Natural killer cell (primary cell): ENCODE measurements around the gene C1orf94. TPM values are rescaled to one million over a fixed set of nuclear protein-coding genes. Genes with fewer than 3 reads are reported as not detected.

Source experiments
- ATAC-seq, 3 donors: fragments of 150-1000 bp in 2 of 3; fragments of 200-7000 bp in 1 of 3; cut with Tn5 transposase; 1 replicate in 1 of 3; 2 replicates in 2 of 3; pipeline ENCODE4 v1.10.0; 2021; ENCODE audit warnings: mild to moderate bottlenecking in 2 of 3, moderate library complexity in 2 of 3
- DNase-seq, 2 donors: peaks; one replicate each; pipeline versions ENCODE4 v3.0.0 to v3.0.0-alpha.2; 2013 to 2021; ENCODE audit warnings: mixed read lengths in 1 of 2
- H3K27ac ChIP-seq: one replicate; pipeline ENCODE4 v1.5.1; 2013; ENCODE audit warnings: mild to moderate bottlenecking, low read length
- H3K27me3 ChIP-seq: one replicate; pipeline ENCODE4 v1.6.1; 2013; ENCODE audit warnings: low read length; ENCODE audit not compliant: control insufficient read depth, insufficient read depth
- H3K36me3 ChIP-seq: one replicate; pipeline ENCODE4 v1.6.1; 2013; ENCODE audit warnings: low read length; ENCODE audit not compliant: control insufficient read depth, insufficient read depth
- H3K4me1 ChIP-seq: one replicate; pipeline ENCODE4 v1.6.1; 2013; ENCODE audit warnings: low read length; ENCODE audit not compliant: control insufficient read depth, insufficient read depth
- H3K4me3 ChIP-seq: one replicate; pipeline ENCODE4 v1.5.1; 2013; ENCODE audit warnings: low read length
- H3K9me3 ChIP-seq: one replicate; pipeline ENCODE4 v1.6.1; 2013; ENCODE audit warnings: low read length; ENCODE audit not compliant: control insufficient read depth, insufficient read depth
- H3K27ac Mint-ChIP-seq, 2 donors: one replicate each; pipeline ENCODE4 v1.8.0; 2022; ENCODE audit warnings: mild to moderate bottlenecking in 2 of 2, mixed read lengths in 2 of 2, moderate library complexity in 1 of 2
- H3K27me3 Mint-ChIP-seq, 2 donors: one replicate each; pipeline ENCODE4 v1.8.0; 2022; ENCODE audit warnings: low read depth in 2 of 2, mixed read lengths in 2 of 2
- H3K36me3 Mint-ChIP-seq: one replicate; pipeline ENCODE4 v1.8.0; 2022; ENCODE audit warnings: mixed read lengths
- H3K4me1 Mint-ChIP-seq, 2 donors: one replicate each; pipeline ENCODE4 v1.8.0; 2022; ENCODE audit warnings: mixed read lengths in 2 of 2
- H3K4me3 Mint-ChIP-seq: one replicate; pipeline ENCODE4 v1.8.0; 2022; ENCODE audit warnings: mild to moderate bottlenecking, moderate library complexity, mixed read lengths
- H3K9me3 Mint-ChIP-seq, 2 donors: one replicate each; pipeline ENCODE4 v1.8.0; 2022; ENCODE audit warnings: mixed read lengths in 2 of 2
- WGBS: methylation state at CpG from one replicate; pipeline ENCODE4 v1.1.7; 2013; ENCODE audit warnings: missing lambda C conversion rate; ENCODE audit not compliant: insufficient coverage; 5-methylcytosine and 5-hydroxymethylcytosine counted together
- intact Hi-C: fragments of 100-400 bp; cut with micrococcal nuclease; formaldehyde crosslinking; loops from one replicate; pipeline ENCODE4 v1.14.2; 2022
- total RNA-seq, 4 donors: library from RNA; stranded (reverse); fragments of 120-200 nt in 1 of 4; gene quantifications; one replicate each; pipeline versions ENCODE4 v1.2.3 to v1.2.4, GENCODE V29; 2013 to 2022
- TF ChIP-seq, protein P1 (sequence below): fragments of 200-600 bp; IDR thresholded peaks from one replicate; pipeline ENCODE4 v1.8.0; 2022; ENCODE audit warnings: antibody characterized with exemption

Gene C1orf94
- total RNA-seq, 3 donors from 2014 or later (not counting 1 experiment from before 2014, with no cell fraction given) = not detected

DNA sequence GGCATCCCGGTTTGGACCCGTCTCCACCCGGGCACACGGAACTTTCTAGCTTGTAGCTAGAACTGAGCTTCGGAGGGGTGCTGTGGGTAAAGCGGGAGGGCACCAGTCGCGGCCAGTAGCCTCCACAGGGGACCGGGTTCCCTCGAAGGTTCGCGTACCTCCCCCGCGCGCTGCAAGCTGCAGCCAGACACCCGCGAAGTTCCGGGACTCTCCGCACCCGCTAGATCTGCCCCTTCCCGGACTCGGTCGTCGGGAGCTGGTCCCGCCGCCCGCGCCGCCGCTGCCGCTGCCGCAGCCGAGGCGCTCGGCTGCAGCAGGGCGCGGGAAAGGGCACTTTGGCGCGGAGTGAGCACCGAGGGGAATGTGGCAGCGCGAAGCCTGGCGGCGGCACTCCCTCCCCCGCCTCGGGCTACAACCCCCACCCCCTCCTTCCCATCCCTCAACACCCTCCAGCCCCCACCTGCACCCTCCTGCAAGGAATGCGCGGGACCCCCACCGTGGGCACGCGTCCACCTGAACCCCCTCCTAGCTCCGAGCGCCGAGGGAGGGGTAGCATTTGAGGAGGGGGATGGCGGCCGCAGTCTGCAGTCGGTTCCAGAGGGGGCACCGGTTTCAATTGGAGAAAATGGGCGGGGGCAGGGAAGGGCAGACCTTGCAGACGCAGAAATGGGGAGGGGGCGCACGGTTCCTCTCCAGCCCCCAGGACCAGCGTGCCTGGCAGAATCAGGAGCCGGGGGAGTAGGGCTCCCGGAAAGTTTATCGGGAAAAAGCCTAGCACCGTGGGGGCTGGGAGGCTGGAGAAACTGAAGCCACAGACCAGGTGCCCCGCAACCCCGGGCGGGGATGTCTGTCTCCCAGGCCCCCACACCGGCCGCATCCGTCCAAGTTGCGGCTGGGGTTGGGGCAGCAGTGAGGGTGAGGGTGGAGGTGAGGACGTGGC lies 12.6 kb upstream of the C1orf94 start:
- no peak overlapping the region for H3K27ac Mint-ChIP-seq
- Histone ChIP-seq H3K36me3 (no peaks in the 10 kb centered on the region), H3K27ac (no peak overlapping the region), H3K27me3 (peaks cover 23% of the 10 kb centered on the region), H3K9me3 (no peaks in the 10 kb centered on the region), H3K4me3 (no peak overlapping the region), H3K4me1 (peaks cover 6% of the 10 kb centered on the region)
- ATAC-seq = no peak
- H3K9me3 Mint-ChIP-seq = no peaks in the 10 kb centered on the region
- peaks cover 0 to 7% of the 10 kb centered on the region in 2 donors for H3K4me1 Mint-ChIP-seq
- TF ChIP-seq, protein P1, sequence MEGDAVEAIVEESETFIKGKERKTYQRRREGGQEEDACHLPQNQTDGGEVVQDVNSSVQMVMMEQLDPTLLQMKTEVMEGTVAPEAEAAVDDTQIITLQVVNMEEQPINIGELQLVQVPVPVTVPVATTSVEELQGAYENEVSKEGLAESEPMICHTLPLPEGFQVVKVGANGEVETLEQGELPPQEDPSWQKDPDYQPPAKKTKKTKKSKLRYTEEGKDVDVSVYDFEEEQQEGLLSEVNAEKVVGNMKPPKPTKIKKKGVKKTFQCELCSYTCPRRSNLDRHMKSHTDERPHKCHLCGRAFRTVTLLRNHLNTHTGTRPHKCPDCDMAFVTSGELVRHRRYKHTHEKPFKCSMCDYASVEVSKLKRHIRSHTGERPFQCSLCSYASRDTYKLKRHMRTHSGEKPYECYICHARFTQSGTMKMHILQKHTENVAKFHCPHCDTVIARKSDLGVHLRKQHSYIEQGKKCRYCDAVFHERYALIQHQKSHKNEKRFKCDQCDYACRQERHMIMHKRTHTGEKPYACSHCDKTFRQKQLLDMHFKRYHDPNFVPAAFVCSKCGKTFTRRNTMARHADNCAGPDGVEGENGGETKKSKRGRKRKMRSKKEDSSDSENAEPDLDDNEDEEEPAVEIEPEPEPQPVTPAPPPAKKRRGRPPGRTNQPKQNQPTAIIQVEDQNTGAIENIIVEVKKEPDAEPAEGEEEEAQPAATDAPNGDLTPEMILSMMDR = no peak
- 3% methylated on average over 69 of the region's 75 CpGs for WGBS
- no peak for DNase-seq
- peaks cover 53 to 61% of the 10 kb centered on the region in 2 donors for H3K27me3 Mint-ChIP-seq
- intact Hi-C loops = no loop called here
- H3K4me3 Mint-ChIP-seq = no peak overlapping the region
- no peaks in the 10 kb centered on the region for H3K36me3 Mint-ChIP-seq

DNA sequence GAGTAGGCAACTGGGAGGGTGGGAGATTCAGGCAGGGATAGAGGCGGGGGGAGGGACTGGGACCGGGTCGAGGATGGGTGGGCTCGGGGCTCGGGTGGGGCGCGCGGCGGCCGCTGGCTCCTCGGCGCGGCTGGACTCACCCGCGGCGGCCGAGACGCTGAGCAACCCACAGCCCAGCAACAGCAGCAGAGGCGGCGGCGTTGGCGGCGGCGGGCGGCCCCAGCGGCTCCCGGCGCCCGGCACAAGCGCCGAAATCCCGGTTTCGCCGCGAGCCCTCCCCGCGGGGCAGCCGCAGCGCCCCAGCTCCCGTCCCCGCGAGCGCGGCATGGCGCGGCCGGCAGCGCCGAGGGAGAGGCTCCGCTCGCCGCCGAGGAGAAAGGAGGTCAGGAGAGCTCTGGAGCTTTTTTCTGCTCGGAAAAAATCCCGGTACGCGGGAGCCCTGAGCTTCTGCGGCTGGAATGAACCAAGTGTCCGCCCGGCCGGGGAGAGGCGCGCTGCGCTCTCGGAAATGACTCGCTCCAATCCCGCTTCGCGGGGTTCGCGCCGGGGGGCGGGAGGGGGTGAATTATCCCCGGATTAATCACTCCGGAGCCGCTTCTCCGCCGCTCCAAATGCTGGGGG lies 11.8 kb upstream of the C1orf94 start, which contains the start of gene CSMD2:
TSS of gene CSMD2 (minus strand) at position 460 of the 621 bp plus-strand sequence. CDS start at position 327, 133 bp downstream.
- Mint-ChIP-seq H3K27me3 (peaks cover 53 to 66% of the 10 kb centered on the region in 2 donors), H3K36me3 (no peaks in the 10 kb centered on the region), H3K9me3 (no peaks in the 10 kb centered on the region), H3K27ac (no peak within 1 kb of the TSS), H3K4me1 (peaks cover 0 to 7% of the 10 kb centered on the region in 2 donors), H3K4me3 (no peak within 1 kb of the TSS)
- 2% methylated on average over 74 of the region's 78 CpGs for WGBS
- Histone ChIP-seq H3K27ac (no peak within 1 kb of the TSS), H3K36me3 (no peaks in the 10 kb centered on the region), H3K4me1 (peaks cover 6% of the 10 kb centered on the region), H3K4me3 (no peak within 1 kb of the TSS), H3K27me3 (peaks cover 23% of the 10 kb centered on the region), H3K9me3 (no peaks in the 10 kb centered on the region)
- TF ChIP-seq, protein P1 = no peak
- intact Hi-C loops = no loop called here
- DNase-seq (no peak), ATAC-seq (no peak)

DNA sequence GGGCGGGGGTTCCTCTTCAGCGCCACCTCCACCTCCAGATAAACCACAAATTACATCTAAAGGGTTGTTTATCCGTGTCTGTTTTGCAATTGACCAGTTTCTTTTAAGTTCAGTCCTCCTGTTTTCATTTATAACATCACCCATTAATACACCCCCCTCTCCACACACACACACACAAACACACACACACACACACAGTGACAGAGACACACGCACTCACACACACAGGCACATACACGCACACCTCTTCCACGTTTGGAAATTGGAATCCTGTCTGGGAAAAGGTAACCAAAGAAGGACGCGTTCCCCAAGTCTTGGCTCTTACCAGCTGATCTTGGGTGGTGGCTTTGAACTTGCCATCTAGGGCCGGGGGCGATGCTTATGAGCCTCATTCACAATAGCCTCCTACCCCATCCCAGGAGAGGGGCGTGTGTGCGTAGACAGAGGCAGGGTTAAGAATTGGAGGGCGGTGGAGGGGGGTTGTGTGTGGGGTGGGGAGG lies 11.2 kb upstream of the C1orf94 start:
- Histone ChIP-seq H3K4me3 (no peak overlapping the region), H3K27ac (no peak overlapping the region), H3K9me3 (no peaks in the 10 kb centered on the region), H3K27me3 (peaks cover 23% of the 10 kb centered on the region), H3K4me1 (peaks cover 6% of the 10 kb centered on the region), H3K36me3 (no peaks in the 10 kb centered on the region)
- H3K4me3 Mint-ChIP-seq = no peak overlapping the region
- DNase-seq (no peak), ATAC-seq (no peak)
- H3K27ac Mint-ChIP-seq = no peak overlapping the region
- intact Hi-C loops = no loop called here
- H3K9me3 Mint-ChIP-seq = no peaks in the 10 kb centered on the region
- TF ChIP-seq, protein P1 = no peak
- H3K4me1 Mint-ChIP-seq = peaks cover 0 to 7% of the 10 kb centered on the region in 2 donors
- H3K27me3 Mint-ChIP-seq = peaks cover 53 to 66% of the 10 kb centered on the region in 2 donors
- no peaks in the 10 kb centered on the region for H3K36me3 Mint-ChIP-seq
- 6% methylated on average over 7 of the region's 13 CpGs for WGBS
